Mucosa of rectum (tissue), 2 donors: ENCODE data around the gene OR2AG1.

Experiments used
- H3K27ac ChIP-seq, 2 donors: one replicate each; pipeline ENCODE4 v1.7.0; 2013; ENCODE audit warnings: inconsistent platforms in 2 of 2, low read depth in 2 of 2, low read length in 2 of 2
- H3K27me3 ChIP-seq, 2 donors: one replicate each; pipeline ENCODE4 v1.7.0; 2013; ENCODE audit warnings: low read length in 2 of 2; ENCODE audit not compliant: control insufficient read depth in 2 of 2, insufficient read depth in 2 of 2
- H3K36me3 ChIP-seq, 2 donors: one replicate each; pipeline ENCODE4 v1.7.0; 2013; ENCODE audit warnings: low read length in 2 of 2; ENCODE audit not compliant: control insufficient read depth in 2 of 2, insufficient read depth in 2 of 2
- H3K4me1 ChIP-seq, 2 donors: one replicate each; pipeline ENCODE4 v1.7.0; 2013; ENCODE audit warnings: low read length in 2 of 2, mild to moderate bottlenecking in 1 of 2; ENCODE audit not compliant: control insufficient read depth in 2 of 2, insufficient read depth in 2 of 2
- H3K4me3 ChIP-seq, 2 donors: one replicate each; pipeline ENCODE4 v1.7.0; 2013; ENCODE audit warnings: low read length in 2 of 2
- H3K9ac ChIP-seq, 2 donors: one replicate each; pipeline ENCODE4 v1.7.0; 2013; ENCODE audit warnings: low read length in 2 of 2, low read depth in 1 of 2, mild to moderate bottlenecking in 1 of 2
- H3K9me3 ChIP-seq, 2 donors: one replicate each; pipeline ENCODE4 v1.7.0; 2013; ENCODE audit warnings: low read length in 2 of 2; ENCODE audit not compliant: control insufficient read depth in 2 of 2
- donor health status: healthy.
- donor health status: Normal muscosa, but diverticular disease.

The OR2AG1 gene, protein sequence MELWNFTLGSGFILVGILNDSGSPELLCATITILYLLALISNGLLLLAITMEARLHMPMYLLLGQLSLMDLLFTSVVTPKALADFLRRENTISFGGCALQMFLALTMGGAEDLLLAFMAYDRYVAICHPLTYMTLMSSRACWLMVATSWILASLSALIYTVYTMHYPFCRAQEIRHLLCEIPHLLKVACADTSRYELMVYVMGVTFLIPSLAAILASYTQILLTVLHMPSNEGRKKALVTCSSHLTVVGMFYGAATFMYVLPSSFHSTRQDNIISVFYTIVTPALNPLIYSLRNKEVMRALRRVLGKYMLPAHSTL

GRCh38 chr11:6782720-6783119 lies at the start of gene OR2AG1:
Gene OR2AG1 (plus strand): TSS chr11:6783020. CDS start chr11:6785038, 2,018 bp downstream.
- Histone ChIP-seq H3K9ac (no peak within 1 kb of the TSS), H3K27me3 (no peaks in the 10 kb centered on the region)

DNA sequence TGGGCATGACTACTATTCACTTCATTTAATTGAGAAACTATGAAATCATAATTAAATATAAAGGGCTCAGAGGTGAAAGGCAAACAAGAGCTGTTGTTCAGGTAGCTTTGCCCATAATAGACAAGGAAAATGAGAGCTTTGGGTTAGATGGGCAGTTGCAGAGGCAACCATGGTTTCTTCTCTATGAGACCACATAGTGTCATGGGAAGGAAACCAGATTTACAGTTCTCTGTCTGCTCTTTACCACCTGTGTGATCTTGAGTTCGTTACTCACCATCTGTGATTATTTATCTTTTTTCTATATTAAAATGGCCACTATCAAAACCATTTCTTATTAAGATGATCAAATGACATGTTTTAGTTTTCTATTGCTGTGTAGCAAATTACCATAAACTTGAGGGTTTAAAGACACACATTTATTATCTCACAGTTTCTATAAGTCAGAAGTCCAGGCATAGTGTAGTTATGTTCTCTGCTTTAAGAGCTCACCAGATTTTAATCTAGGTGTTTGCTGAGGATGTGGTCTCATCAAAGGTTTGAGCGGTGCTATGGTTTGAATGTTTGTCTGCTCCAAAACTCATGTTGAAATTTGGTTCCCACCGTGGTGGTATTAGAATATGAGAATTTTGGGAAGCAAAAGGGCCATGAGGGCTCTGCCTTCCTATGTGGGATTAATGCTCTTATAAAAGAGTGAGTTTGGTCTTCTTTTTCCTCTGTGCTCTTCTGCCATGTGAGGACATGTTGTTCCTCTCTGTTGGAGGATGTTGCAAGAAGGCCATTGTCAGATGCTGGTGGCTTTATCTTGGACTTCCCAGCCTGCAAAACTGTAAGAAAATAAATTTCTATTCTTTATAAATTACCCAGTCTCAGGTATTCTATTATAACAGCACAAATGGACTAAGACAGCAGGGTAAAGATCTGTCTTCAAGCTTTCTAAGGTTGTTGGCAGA lies 49.2 kb upstream of the OR2AG1 start:
- H3K4me3 ChIP-seq: no peak overlapping the region
- H3K36me3 ChIP-seq: peaks cover 0 to 3% of the 10 kb centered on the region in 2 donors
- H3K9me3 ChIP-seq: no peaks in the 10 kb centered on the region
- no peaks in the 10 kb centered on the region for H3K27me3 ChIP-seq
- H3K4me1 ChIP-seq: peaks cover 0 to 2% of the 10 kb centered on the region in 2 donors
- no peak overlapping the region for H3K27ac ChIP-seq
- H3K9ac ChIP-seq: no peak overlapping the region

More at GRCh38 chr11:6782720-6783119, at the start of gene OR2AG1:
- no peak within 1 kb of the TSS for H3K27ac ChIP-seq
- H3K36me3 ChIP-seq: no peaks in the 10 kb centered on the region
- no peaks in the 10 kb centered on the region for H3K9me3 ChIP-seq
- no peak within 1 kb of the TSS for H3K4me3 ChIP-seq
- H3K4me1 ChIP-seq: no peaks in the 10 kb centered on the region

GRCh38 chr11:6734616-6735015 lies 48.2 kb upstream of the OR2AG1 start:
- Histone ChIP-seq H3K9ac (no peak overlapping the region), H3K27ac (no peak overlapping the region), H3K27me3 (no peaks in the 10 kb centered on the region), H3K4me3 (no peak overlapping the region), H3K4me1 (peaks cover 0 to 2% of the 10 kb centered on the region in 2 donors), H3K36me3 (peaks cover 0 to 3% of the 10 kb centered on the region in 2 donors), H3K9me3 (no peaks in the 10 kb centered on the region)

DNA sequence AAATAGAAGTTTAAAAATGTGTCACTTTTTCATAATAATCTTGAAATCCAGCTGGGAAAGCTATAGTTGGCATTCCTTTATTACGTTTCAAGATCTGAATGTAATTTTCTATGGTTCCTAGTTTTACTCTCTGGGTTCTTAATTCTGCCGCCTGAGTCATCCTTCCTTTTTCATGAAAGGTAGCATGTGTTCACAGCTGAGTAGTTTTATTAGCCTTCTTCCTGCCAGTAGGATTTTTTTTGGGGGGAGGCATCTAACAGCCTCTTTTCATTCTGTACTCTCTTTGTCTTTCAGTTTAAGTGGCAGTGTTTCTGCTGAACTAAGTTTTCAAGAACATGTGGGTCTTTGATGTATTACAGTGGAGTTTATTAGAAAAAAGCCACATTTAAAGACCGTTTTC lies 47.5 kb upstream of the OR2AG1 start:
- no peak overlapping the region for H3K4me3 ChIP-seq
- no peak overlapping the region for H3K27ac ChIP-seq
- no peak overlapping the region for H3K9ac ChIP-seq
- peaks cover 0 to 2% of the 10 kb centered on the region in 2 donors for H3K4me1 ChIP-seq
- H3K27me3 ChIP-seq: no peaks in the 10 kb centered on the region
- no peaks in the 10 kb centered on the region for H3K9me3 ChIP-seq
- peaks cover 0 to 3% of the 10 kb centered on the region in 2 donors for H3K36me3 ChIP-seq

DNA sequence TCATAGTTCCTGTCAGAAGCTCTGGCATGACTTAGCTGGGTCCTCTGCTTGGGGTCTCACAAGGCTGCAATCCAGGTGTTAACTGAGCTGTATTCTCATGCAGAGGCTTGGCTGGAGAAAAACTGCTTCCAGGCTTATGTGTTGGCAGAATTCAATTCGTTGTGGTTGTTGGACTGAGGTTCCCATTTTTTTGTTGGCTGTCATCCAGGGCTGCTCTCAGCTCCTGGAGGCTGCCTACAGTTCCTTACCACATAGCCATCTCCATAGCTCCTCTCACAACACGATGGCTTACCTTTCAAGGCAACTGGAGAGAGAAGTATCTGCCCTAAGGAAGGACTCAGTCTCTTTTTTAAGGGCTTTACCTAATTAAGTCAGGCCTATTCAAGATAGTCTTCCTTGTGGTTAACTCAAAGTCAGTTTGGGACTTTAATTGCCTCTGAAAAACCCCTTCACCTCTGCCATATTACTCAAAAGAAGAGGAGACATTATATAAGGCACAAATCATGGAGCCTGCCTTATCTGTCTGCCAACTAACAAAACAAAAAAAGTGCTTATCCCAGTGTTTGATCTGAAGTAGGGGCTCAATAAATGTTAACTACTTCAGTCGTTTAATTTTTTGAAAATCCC lies 46.2 kb upstream of the OR2AG1 start:
- H3K4me1 ChIP-seq: peaks cover 0 to 2% of the 10 kb centered on the region in 2 donors
- no peak overlapping the region for H3K4me3 ChIP-seq
- no peak overlapping the region for H3K27ac ChIP-seq
- no peak overlapping the region for H3K9ac ChIP-seq
- H3K36me3 ChIP-seq: peaks cover 0 to 3% of the 10 kb centered on the region in 2 donors
- no peaks in the 10 kb centered on the region for H3K27me3 ChIP-seq
- no peaks in the 10 kb centered on the region for H3K9me3 ChIP-seq

- Histone ChIP-seq H3K36me3 (peaks cover 0 to 3% of the 10 kb centered on the region in 2 donors), H3K4me3 (no peak overlapping the region), H3K27me3 (no peaks in the 10 kb centered on the region), H3K27ac (no peak overlapping the region), H3K9me3 (no peaks in the 10 kb centered on the region), H3K9ac (no peak overlapping the region), H3K4me1 (peaks cover 2% of the 10 kb centered on the region in 2 donors)
Observed at GRCh38 chr11:6737872-6738466, 44.9 kb upstream of the OR2AG1 start.

DNA sequence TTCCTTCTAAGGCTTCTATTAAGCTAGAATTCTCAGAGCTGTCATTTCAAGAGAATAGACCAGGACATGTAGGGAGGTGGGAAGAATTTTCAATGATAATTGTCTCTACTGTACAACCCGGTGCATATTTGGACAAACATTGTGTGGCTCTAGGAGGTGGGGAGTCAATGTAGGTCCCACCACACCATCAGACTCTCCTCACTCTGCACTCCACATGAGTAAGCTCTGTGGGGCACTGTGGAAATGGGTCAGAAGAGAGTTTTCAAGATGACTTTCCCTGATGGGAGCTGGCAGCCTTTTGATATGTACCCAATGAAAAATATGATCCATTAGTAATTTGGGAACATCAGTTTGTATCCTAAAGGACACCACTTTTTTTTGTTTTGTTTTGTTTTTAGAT lies 44.2 kb upstream of the OR2AG1 start:
- no peaks in the 10 kb centered on the region for H3K9me3 ChIP-seq
- H3K4me3 ChIP-seq: no peak overlapping the region
- H3K27me3 ChIP-seq: no peaks in the 10 kb centered on the region
- no peak overlapping the region for H3K27ac ChIP-seq
- H3K36me3 ChIP-seq: no peaks in the 10 kb centered on the region
- peaks cover 2% of the 10 kb centered on the region in 2 donors for H3K4me1 ChIP-seq
- no peak overlapping the region for H3K9ac ChIP-seq

DNA sequence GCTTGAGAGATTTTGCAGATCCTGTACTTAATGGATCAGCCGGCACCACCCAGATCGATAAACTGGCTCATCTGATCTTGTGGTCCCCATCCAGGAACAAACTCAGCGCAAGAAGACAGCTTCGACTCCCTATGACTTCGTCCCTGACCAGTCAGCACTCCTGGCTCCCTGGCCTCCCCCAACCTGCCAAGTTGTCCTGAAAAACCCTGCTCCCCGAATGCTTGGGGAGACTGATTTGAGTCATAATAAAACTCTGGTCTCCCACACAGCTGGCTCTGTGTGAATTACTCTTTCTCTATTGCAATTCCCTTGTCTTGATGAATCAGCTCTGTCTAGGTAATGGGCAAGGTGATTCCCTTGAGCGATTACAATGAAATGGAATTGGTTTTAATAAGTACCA lies 40.6 kb upstream of the OR2AG1 start:
- H3K27ac ChIP-seq: no peak overlapping the region
- peaks cover 0 to 2% of the 10 kb centered on the region in 2 donors for H3K4me1 ChIP-seq
- H3K36me3 ChIP-seq: no peaks in the 10 kb centered on the region
- no peaks in the 10 kb centered on the region for H3K9me3 ChIP-seq
- no peaks in the 10 kb centered on the region for H3K27me3 ChIP-seq
- no peak overlapping the region for H3K9ac ChIP-seq
- no peak overlapping the region for H3K4me3 ChIP-seq

- Histone ChIP-seq H3K27ac (peak overlapping the region; percentile 74 to 83), H3K9me3 (no peaks in the 10 kb centered on the region), H3K27me3 (no peaks in the 10 kb centered on the region), H3K4me1 (peaks cover 0 to 2% of the 10 kb centered on the region in 2 donors), H3K9ac (peak overlapping the region in 1 of 2 donors; percentile 20), H3K36me3 (no peaks in the 10 kb centered on the region), H3K4me3 (peak overlapping the region in 1 of 2 donors; percentile 73)
Observed at GRCh38 chr11:6745018-6745417, 37.8 kb upstream of the OR2AG1 start.
